ENCODE results near the gene BRF1.
A peak's percentile ranks its signal among the peaks of the same experiment; 100 is the strongest.

BRF1 gene

GRCh38 chr14:105267820-105268548, 32.8 kb downstream of the BRF1 start:
- Histone ChIP-seq H3K27me3 (ENCODE audit: insufficient read depth, insufficient read length) (no peaks in the 10 kb centered on the region), H3K9ac (ENCODE audit: insufficient read length, low read depth) (no peak overlapping the region), H3K9me3 (ENCODE audit: insufficient read depth, low read length) (no peaks in the 10 kb centered on the region), H3K4me1 (ENCODE audit: insufficient read depth, insufficient read length) (no peaks in the 10 kb centered on the region), H3K4me3 (ENCODE audit: insufficient read length, low read depth) (no peak overlapping the region), H3K36me3 (ENCODE audit: insufficient read depth, insufficient read length, low read length) (peaks cover 4% of the 10 kb centered on the region)
- DNase-seq (ENCODE audit: low read depth, low spot score), result no peak
- TF ChIP-seq ZNF274 (IDR thresholded peaks at IDR 0.05; ENCODE audit: low read depth, low read length) (no peak), SUZ12 (IDR thresholded peaks at IDR 0.05; ENCODE audit: extremely low read depth, insufficient read depth, insufficient read length) (no peak), YY1 (IDR thresholded peaks at IDR 0.05; ENCODE audit: insufficient read depth, insufficient read length) (no peak)

DNA sequence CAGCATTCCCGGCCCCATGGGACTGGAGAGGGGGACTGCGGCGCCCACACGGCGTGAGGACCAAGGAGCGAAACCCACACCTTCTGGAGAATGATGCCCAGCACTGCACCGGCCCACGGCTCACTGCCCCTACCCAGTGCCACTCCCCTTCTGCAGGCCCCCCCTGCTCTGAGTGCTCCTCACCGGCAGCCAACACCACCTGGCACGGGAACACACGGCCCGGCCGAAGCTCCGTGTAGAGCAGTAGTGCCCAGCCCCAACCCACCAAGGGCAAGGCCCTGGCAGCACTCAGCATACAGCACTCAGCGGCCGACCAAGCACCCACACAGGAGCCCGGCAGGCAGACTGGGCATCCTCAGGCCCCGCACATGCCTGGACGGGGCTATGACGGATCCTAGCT, 39.0 kb downstream of the BRF1 start:
- no peaks in the 10 kb centered on the region for H3K9me3 ChIP-seq (ENCODE audit: insufficient read depth, low read length)
- no peak for TF ChIP-seq ZNF274 (IDR thresholded peaks at IDR 0.05; ENCODE audit: low read depth, low read length)
- no peak for TF ChIP-seq YY1 (IDR thresholded peaks at IDR 0.05; ENCODE audit: insufficient read depth, insufficient read length)
- no peak for TF ChIP-seq SUZ12 (IDR thresholded peaks at IDR 0.05; ENCODE audit: extremely low read depth, insufficient read depth, insufficient read length)
- DNase-seq (ENCODE audit: low read depth, low spot score), result no peak
- H3K27me3 ChIP-seq (ENCODE audit: insufficient read depth, insufficient read length), result no peaks in the 10 kb centered on the region
- no peak overlapping the region for H3K9ac ChIP-seq (ENCODE audit: insufficient read length, low read depth)
- no peak overlapping the region for H3K4me3 ChIP-seq (ENCODE audit: insufficient read length, low read depth)
- no peaks in the 10 kb centered on the region for H3K4me1 ChIP-seq (ENCODE audit: insufficient read depth, insufficient read length)
- no peaks in the 10 kb centered on the region for H3K36me3 ChIP-seq (ENCODE audit: insufficient read depth, insufficient read length, low read length)

DNA sequence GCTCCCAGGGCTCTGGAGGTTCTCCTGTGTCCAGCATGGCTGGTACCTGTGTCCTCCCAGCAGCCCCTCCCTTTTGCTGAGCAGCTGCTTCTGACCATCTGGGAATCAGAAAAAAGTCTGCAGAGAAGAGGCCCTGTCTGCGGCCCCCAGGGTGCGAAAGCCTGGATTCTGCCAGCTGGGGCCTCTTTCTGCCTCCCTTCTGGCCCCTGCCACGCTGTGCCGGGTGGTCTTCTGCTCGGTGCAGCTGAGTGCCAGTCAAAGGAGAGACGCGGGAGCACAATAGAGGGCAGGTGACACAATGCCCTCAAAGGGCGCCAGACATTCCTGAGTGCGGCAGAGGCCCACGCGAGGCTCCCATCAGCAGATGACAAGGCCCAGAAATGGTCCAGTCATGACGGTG, 39.8 kb downstream of the BRF1 start:
- H3K9ac ChIP-seq (ENCODE audit: insufficient read length, low read depth), result no peak overlapping the region
- H3K36me3 ChIP-seq (ENCODE audit: insufficient read depth, insufficient read length, low read length), result no peaks in the 10 kb centered on the region
- no peaks in the 10 kb centered on the region for H3K9me3 ChIP-seq (ENCODE audit: insufficient read depth, low read length)
- no peak for DNase-seq (ENCODE audit: low read depth, low spot score)
- H3K4me1 ChIP-seq (ENCODE audit: insufficient read depth, insufficient read length), result no peaks in the 10 kb centered on the region
- H3K4me3 ChIP-seq (ENCODE audit: insufficient read length, low read depth), result no peak overlapping the region
- H3K27me3 ChIP-seq (ENCODE audit: insufficient read depth, insufficient read length), result no peaks in the 10 kb centered on the region
- no peak for TF ChIP-seq SUZ12 (IDR thresholded peaks at IDR 0.05; ENCODE audit: extremely low read depth, insufficient read depth, insufficient read length)
- no peak for TF ChIP-seq ZNF274 (IDR thresholded peaks at IDR 0.05; ENCODE audit: low read depth, low read length)
- no peak for TF ChIP-seq YY1 (IDR thresholded peaks at IDR 0.05; ENCODE audit: insufficient read depth, insufficient read length)

DNA sequence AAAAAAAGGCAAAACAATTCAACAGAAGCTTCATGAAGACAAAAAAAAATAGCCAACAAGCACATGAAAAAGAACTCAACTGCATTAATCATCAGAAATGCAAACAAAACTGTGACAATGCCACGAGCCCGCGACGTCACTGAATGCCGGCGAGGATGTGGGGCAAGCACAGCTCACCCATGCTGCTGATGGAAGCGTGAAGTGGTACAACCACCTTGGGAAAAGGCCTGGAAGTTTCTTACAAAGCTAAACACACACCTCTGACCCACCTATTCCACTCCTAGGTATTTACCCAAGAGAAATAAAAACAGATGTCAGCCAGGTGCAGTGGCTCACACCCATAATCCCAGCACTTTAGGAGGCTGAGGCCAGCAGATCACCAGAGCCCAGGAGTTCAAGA, 42.0 kb downstream of the BRF1 start:
- H3K4me1 ChIP-seq (ENCODE audit: insufficient read depth, insufficient read length), result no peaks in the 10 kb centered on the region
- no peaks in the 10 kb centered on the region for H3K27me3 ChIP-seq (ENCODE audit: insufficient read depth, insufficient read length)
- no peak overlapping the region for H3K9ac ChIP-seq (ENCODE audit: insufficient read length, low read depth)
- no peak for DNase-seq (ENCODE audit: low read depth, low spot score)
- H3K36me3 ChIP-seq (ENCODE audit: insufficient read depth, insufficient read length, low read length), result peaks cover under 1% of the 10 kb centered on the region
- H3K9me3 ChIP-seq (ENCODE audit: insufficient read depth, low read length), result no peaks in the 10 kb centered on the region
- H3K4me3 ChIP-seq (ENCODE audit: insufficient read length, low read depth), result no peak overlapping the region
- TF ChIP-seq YY1 (IDR thresholded peaks at IDR 0.05; ENCODE audit: insufficient read depth, insufficient read length), result no peak
- TF ChIP-seq SUZ12 (IDR thresholded peaks at IDR 0.05; ENCODE audit: extremely low read depth, insufficient read depth, insufficient read length), result no peak
- no peak for TF ChIP-seq ZNF274 (IDR thresholded peaks at IDR 0.05; ENCODE audit: low read depth, low read length)

- no peak for DNase-seq (ENCODE audit: low read depth, low spot score)
- H3K27me3 ChIP-seq (ENCODE audit: insufficient read depth, insufficient read length), result no peaks in the 10 kb centered on the region
- H3K9ac ChIP-seq (ENCODE audit: insufficient read length, low read depth), result peak overlapping the region; percentile 4
- H3K4me1 ChIP-seq (ENCODE audit: insufficient read depth, insufficient read length), result no peaks in the 10 kb centered on the region
- no peak overlapping the region for H3K4me3 ChIP-seq (ENCODE audit: insufficient read length, low read depth)
- TF ChIP-seq SUZ12 (IDR thresholded peaks at IDR 0.05; ENCODE audit: extremely low read depth, insufficient read depth, insufficient read length) (no peak), YY1 (IDR thresholded peaks at IDR 0.05; ENCODE audit: insufficient read depth, insufficient read length) (no peak), ZNF274 (IDR thresholded peaks at IDR 0.05; ENCODE audit: low read depth, low read length) (no peak)
- H3K9me3 ChIP-seq (ENCODE audit: insufficient read depth, low read length), result no peaks in the 10 kb centered on the region
- peaks cover 9% of the 10 kb centered on the region for H3K36me3 ChIP-seq (ENCODE audit: insufficient read depth, insufficient read length, low read length)
Measured at GRCh38 chr14:105257464-105257863, 43.3 kb downstream of the BRF1 start.

DNA sequence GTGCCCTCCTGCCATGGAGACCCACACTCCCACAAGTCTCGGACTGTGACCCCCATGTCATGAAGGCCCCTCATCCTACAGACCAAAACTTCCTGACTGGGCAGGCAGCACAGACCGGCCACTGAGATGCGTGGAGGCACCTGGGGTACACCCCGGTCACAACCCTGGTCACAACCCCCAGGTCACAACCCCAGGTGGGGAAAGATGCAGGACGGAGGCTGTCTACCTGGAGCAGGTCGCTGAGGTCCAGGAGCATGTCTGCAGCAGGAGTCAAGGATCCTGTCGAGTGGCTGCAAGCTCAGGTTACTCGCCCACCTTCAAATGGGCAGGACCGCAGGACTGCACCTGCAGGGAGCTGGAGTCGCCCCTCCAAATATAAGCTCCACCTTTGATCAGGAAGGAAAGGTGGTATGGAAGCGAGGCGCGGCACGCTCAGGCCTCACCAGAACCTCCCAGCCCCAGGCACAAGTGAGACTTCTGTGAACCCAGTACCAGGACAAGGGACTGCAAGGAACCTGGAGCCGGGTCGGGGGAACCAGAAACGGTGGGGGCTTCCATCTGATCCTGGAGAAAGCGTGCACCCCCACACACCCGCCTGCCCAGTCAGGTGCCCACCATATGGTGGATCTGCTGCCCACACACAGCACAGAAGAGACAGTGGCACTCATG, 44.4 kb downstream of the BRF1 start:
- TF ChIP-seq ZNF274 (IDR thresholded peaks at IDR 0.05; ENCODE audit: low read depth, low read length) (no peak), SUZ12 (IDR thresholded peaks at IDR 0.05; ENCODE audit: extremely low read depth, insufficient read depth, insufficient read length) (no peak), YY1 (IDR thresholded peaks at IDR 0.05; ENCODE audit: insufficient read depth, insufficient read length) (no peak)
- DNase-seq (ENCODE audit: low read depth, low spot score), result no peak
- peaks cover 16% of the 10 kb centered on the region for H3K36me3 ChIP-seq (ENCODE audit: insufficient read depth, insufficient read length, low read length)
- no peaks in the 10 kb centered on the region for H3K27me3 ChIP-seq (ENCODE audit: insufficient read depth, insufficient read length)
- H3K9ac ChIP-seq (ENCODE audit: insufficient read length, low read depth), result no peak overlapping the region
- H3K9me3 ChIP-seq (ENCODE audit: insufficient read depth, low read length), result no peaks in the 10 kb centered on the region
- H3K4me3 ChIP-seq (ENCODE audit: insufficient read length, low read depth), result no peak overlapping the region
- H3K4me1 ChIP-seq (ENCODE audit: insufficient read depth, insufficient read length), result no peaks in the 10 kb centered on the region

DNA sequence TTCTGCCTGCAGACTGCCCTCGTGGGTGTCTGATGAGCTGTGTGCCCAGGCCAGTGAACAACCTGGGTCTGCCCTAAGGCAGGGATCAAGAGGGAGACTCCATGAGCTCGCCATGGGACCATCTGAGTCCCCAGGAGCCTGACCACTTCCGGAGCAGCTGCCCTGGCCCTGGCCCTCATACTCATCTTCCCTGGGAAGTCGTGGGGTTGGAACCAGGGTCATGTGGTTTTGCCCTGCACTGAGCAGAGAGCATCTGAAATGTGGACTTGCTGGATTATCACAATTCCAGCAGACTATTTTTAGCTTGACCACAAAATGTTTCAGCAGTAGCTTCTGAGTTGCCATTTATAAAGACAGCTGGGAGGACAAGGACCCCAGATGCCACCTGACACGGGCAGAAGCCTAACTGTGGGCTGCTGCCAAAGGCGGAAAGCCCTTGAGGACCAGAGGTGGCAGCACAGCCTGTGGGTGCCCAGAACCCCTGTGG, 45.7 kb downstream of the BRF1 start:
- TF ChIP-seq ZNF274 (IDR thresholded peaks at IDR 0.05; ENCODE audit: low read depth, low read length) (no peak), SUZ12 (IDR thresholded peaks at IDR 0.05; ENCODE audit: extremely low read depth, insufficient read depth, insufficient read length) (no peak), YY1 (IDR thresholded peaks at IDR 0.05; ENCODE audit: insufficient read depth, insufficient read length) (no peak)
- no peak for DNase-seq (ENCODE audit: low read depth, low spot score)
- Histone ChIP-seq H3K9me3 (ENCODE audit: insufficient read depth, low read length) (no peaks in the 10 kb centered on the region), H3K4me3 (ENCODE audit: insufficient read length, low read depth) (no peak overlapping the region), H3K27me3 (ENCODE audit: insufficient read depth, insufficient read length) (no peaks in the 10 kb centered on the region), H3K4me1 (ENCODE audit: insufficient read depth, insufficient read length) (no peaks in the 10 kb centered on the region), H3K9ac (ENCODE audit: insufficient read length, low read depth) (no peak overlapping the region), H3K36me3 (ENCODE audit: insufficient read depth, insufficient read length, low read length) (peaks cover 30% of the 10 kb centered on the region)

Measured in NT2/D1 (cell line).